Stimulated activated CD8-positive, alpha-beta memory T cell treated with anti-CD3 and anti-CD28 coated beads, Interleukin-4, amount 100 ng/mL, for 24 hours (primary cell): ENCODE measurements around the gene TYW5.

Source experiments
- DNase-seq: peaks from one replicate; pipeline ENCODE4 v3.0.0-alpha.2; 2020; ENCODE audit warnings: low read depth

Gene TYW5

GRCh38 chr2:199955339-199956061, at the start of gene TYW5, which contains the start of gene MAIP1:
Gene TYW5, minus strand, starts transcription at chr2:199955491. Its CDS starts 21 bp downstream, at chr2:199955470.
Gene MAIP1, plus strand, starts transcription at chr2:199955582. Its CDS starts 217 bp downstream, at chr2:199955799.
- DNase-seq, result peak; percentile 62

GRCh38 chr2:200003444-200003843, 48.2 kb upstream of the TYW5 start:
- DNase-seq, result no peak

- DNase-seq, result no peak
These were observed 45.3 kb upstream of the TYW5 start for GRCh38 chr2:200000444-200001163.

- DNase-seq, result no peak
These were observed 43.9 kb upstream of the TYW5 start for GRCh38 chr2:199999166-199999565.

- no peak for DNase-seq
These were observed 42.0 kb upstream of the TYW5 start for GRCh38 chr2:199997296-199997695.

- no peak for DNase-seq
These were observed 39.6 kb upstream of the TYW5 start for GRCh38 chr2:199994896-199995295.

- DNase-seq, result no peak
These were observed 39.1 kb upstream of the TYW5 start for GRCh38 chr2:199994371-199994770.

GRCh38 chr2:199992296-199992695, 37.0 kb upstream of the TYW5 start:
- no peak for DNase-seq

- DNase-seq, result no peak
These were observed 36.4 kb upstream of the TYW5 start for GRCh38 chr2:199991691-199992090.

- DNase-seq, result no peak
These were observed 34.5 kb upstream of the TYW5 start for GRCh38 chr2:199989822-199990221.

GRCh38 chr2:199988151-199988550, 32.9 kb upstream of the TYW5 start:
- DNase-seq, result no peak

- DNase-seq, result no peak
These were observed 32.3 kb upstream of the TYW5 start for GRCh38 chr2:199987586-199987985.

- peak; percentile 30 for DNase-seq
These were observed 30.4 kb upstream of the TYW5 start for GRCh38 chr2:199985625-199986207.

- DNase-seq, result no peak
These were observed 29.5 kb upstream of the TYW5 start for GRCh38 chr2:199984755-199985154.

GRCh38 chr2:199984159-199984558, 28.9 kb upstream of the TYW5 start:
- no peak for DNase-seq

- no peak for DNase-seq
These were observed 28.2 kb upstream of the TYW5 start for GRCh38 chr2:199983534-199983933.

- DNase-seq, result no peak
These were observed 27.0 kb upstream of the TYW5 start for GRCh38 chr2:199982126-199982843.

- peak; percentile 76 for DNase-seq
These were observed 24.7 kb upstream of the TYW5 start for GRCh38 chr2:199979832-199980628.

GRCh38 chr2:199979398-199979797, 24.1 kb upstream of the TYW5 start:
- DNase-seq, result no peak

GRCh38 chr2:199977984-199978415, 22.7 kb upstream of the TYW5 start:
- DNase-seq, result no peak

- no peak for DNase-seq
These were observed 20.1 kb upstream of the TYW5 start for GRCh38 chr2:199975273-199975895.
